HepG2 (cell line): ENCODE data around the gene AARS1. TPM values are rescaled to one million over a fixed set of nuclear protein-coding genes. Genes with fewer than 3 reads are reported as not detected.

Source experiments
- AKAP8 ChIP-seq: sonication (generic); formaldehyde crosslinking; IDR thresholded peaks from 2 replicates; pipeline ENCODE4 v1.5.1; 2020; ENCODE audit warnings: mild to moderate bottlenecking, missing genetic modification reagents
- HOXD1 ChIP-seq: sonication (generic); formaldehyde crosslinking; IDR thresholded peaks from 2 replicates; pipeline ENCODE4 v1.5.0; 2020; ENCODE audit warnings: missing genetic modification reagents
- KMT2A ChIP-seq: sonication (generic); formaldehyde crosslinking; IDR thresholded peaks from 2 replicates; pipeline ENCODE4 v1.4.0; 2020; ENCODE audit warnings: missing genetic modification reagents
- MXD3 ChIP-seq: IDR thresholded peaks from 2 replicates; pipeline ENCODE4 v1.6.1; 2016; ENCODE audit warnings: mild to moderate bottlenecking, missing biosample characterization, missing genetic modification reagents
- MYPOP ChIP-seq: sonication (generic); formaldehyde crosslinking; IDR thresholded peaks from 2 replicates; pipeline ENCODE4 v1.8.1; 2023; ENCODE audit warnings: mild to moderate bottlenecking, moderate library complexity, missing genetic modification reagents
- REST ChIP-seq, 2 experiments: IDR thresholded peaks; 2 replicates each; pipeline ENCODE4 v1.6.1; 2011 to 2012; ENCODE audit warnings: low read length in 2 of 2, borderline replicate concordance in 1 of 2, low read depth in 1 of 2, mild to moderate bottlenecking in 1 of 2, moderate library complexity in 1 of 2
- RORA ChIP-seq: sonication (generic); formaldehyde crosslinking; IDR thresholded peaks from 2 replicates; pipeline ENCODE4 v1.5.0; 2020; ENCODE audit warnings: mild to moderate bottlenecking, missing genetic modification reagents, moderate library complexity
- SETDB1 ChIP-seq: sonication (generic); formaldehyde crosslinking; IDR thresholded peaks from 2 replicates; pipeline ENCODE4 v1.5.1; 2020; ENCODE audit warnings: missing genetic modification reagents, mild to moderate bottlenecking, borderline replicate concordance
- SP2 ChIP-seq: sonication (generic); formaldehyde crosslinking; IDR thresholded peaks from 2 replicates; pipeline ENCODE4 v1.5.1; 2020; ENCODE audit warnings: mild to moderate bottlenecking, missing genetic modification reagents
- ZBTB40 ChIP-seq, 2 experiments: fragments of 450-650 bp in 1 of 2; sonication (generic) in 1 of 2; formaldehyde crosslinking in 1 of 2; IDR thresholded peaks; 2 replicates each; pipeline versions ENCODE4 v1.6.1 to v1.8.0; 2016 to 2022; ENCODE audit warnings: antibody characterized with exemption in 1 of 2, mild to moderate bottlenecking in 1 of 2, missing genetic modification reagents in 1 of 2
- ZFP36L1 ChIP-seq: sonication (generic); formaldehyde crosslinking; IDR thresholded peaks from 2 replicates; pipeline ENCODE4 v1.8.0; 2022; ENCODE audit warnings: mild to moderate bottlenecking, missing genetic modification reagents, moderate library complexity
- ZNF564 ChIP-seq: sonication (generic); formaldehyde crosslinking; IDR thresholded peaks from 2 replicates; pipeline ENCODE4 v1.8.1; 2023; ENCODE audit warnings: mild to moderate bottlenecking, missing genetic modification reagents
- ZNF761 ChIP-seq: sonication (generic); formaldehyde crosslinking; conservative IDR thresholded peaks from 2 replicates; pipeline ENCODE4 v1.4.0; 2020; ENCODE audit warnings: mild to moderate bottlenecking, missing genetic modification reagents
- polyA plus RNA-seq, 8 experiments: library from polyadenylated mRNA; depleted of rRNA in 3 of 8; stranded (reverse) in 7 of 8; unstranded in 1 of 8; fragments of >200 nt; fragmentation: Illumina TruSeq in 4 of 8; extraction: Trizol in 4 of 8; gene quantifications; 2 replicates each; pipeline versions ENCODE4 v1.2.1 to v1.2.3, GENCODE V29; 2011 to 2016; ENCODE audit warnings: low read depth in 4 of 8, missing spikeins in 1 of 8, mixed read lengths in 1 of 8; ENCODE audit not compliant: insufficient read depth in 1 of 8
- total RNA-seq, 5 experiments: library from RNA; depleted of rRNA; stranded (reverse); fragments of >200 nt; fragmentation: Illumina TruSeq; extraction: Trizol; gene quantifications; 2 replicates each; pipeline ENCODE4 v1.2.3, GENCODE V29; 2016; ENCODE audit warnings: low read depth in 1 of 5

Gene AARS1
- total and polyA plus RNA-seq, 2 of the 13 experiments (the other 11 are each of a cell fraction or from before 2014, with no cell fraction given), result 107 to 132 TPM

GRCh38 chr16:70250748-70251628 lies 38.3 kb downstream of the AARS1 start (continued):
- TF ChIP-seq REST (IDR thresholded peaks at IDR 0.05; ENCODE audit: borderline replicate concordance in 1 of 2, low read depth in 1 of 2, low read length in 2 of 2) (peak in 1 of 2 experiments; percentile 27; a peak in 1 of 4 replicates), SP2 (CRISPR knock-in tag) (0 out of 2 replicates have a peak, but pooled peaks have one; percentile 3), AKAP8 (CRISPR knock-in tag) (no peak), HOXD1 (peak; percentile 83; the same call in 1 of the 2 replicates), MYPOP (CRISPR knock-in tag) (peak; percentile 69; the same call in 1 of the 2 replicates), ZFP36L1 (CRISPR knock-in tag) (no peak), MXD3 (peak; percentile 82), KMT2A (peak; percentile 61), ZBTB40 (IDR thresholded peaks at IDR 0.05) (no peak), ZBTB40 (CRISPR knock-in tag; IDR thresholded peaks at IDR 0.05) (peak; percentile 86; the same call in 1 of the 2 replicates), RORA (CRISPR knock-in tag) (no peak), ZNF761 (CRISPR knock-in tag) (peak; percentile 79), SETDB1 (CRISPR knock-in tag) (no peak), ZNF564 (CRISPR knock-in tag) (no peak; the same call in 1 of the 2 replicates)
